RWPE1 (cell line): ENCODE results near the gene GALNT18.

Experiments used
- CTCF ChIA-PET: fragments of 350-600 bp; sonication (Branson Sonifier 250); formaldehyde crosslinking; extraction: SDS; loops from one replicate; lab custom pipeline; 2021; lab: Yijun Ruan, JAX
- POLR2A ChIA-PET: fragments of 400-600 bp; formaldehyde crosslinking; extraction: SDS; loops from one replicate; lab custom pipeline; 2020; ENCODE audit warnings: antibody characterized with exemption; ENCODE audit not compliant: low non-redundant PET; lab: Yijun Ruan, JAX
- DNase-seq: peaks from one replicate; pipeline ENCODE4 v3.0.0; 2012; ENCODE audit warnings: low spot score
- H3K27ac ChIP-seq: fragments of 450-650 bp; 2 replicates; pipeline ENCODE4 v1.5.1; 2017
- CTCF ChIP-seq: fragments of 450-650 bp; conservative IDR thresholded peaks from 2 replicates; pipeline ENCODE4 v1.5.1; 2017; ENCODE audit warnings: low read depth, mild to moderate bottlenecking

GALNT18 gene

GRCh38 chr11:11579012-11579988 is 42.5 kb downstream of the GALNT18 start:
- no peak for DNase-seq
- POLR2A ChIA-PET: no interaction called here
- TF ChIP-seq CTCF: no peak
- peak overlapping the region; percentile 19; the same call in 1 of the 2 replicates for H3K27ac ChIP-seq
- CTCF ChIA-PET: no interaction called here

GRCh38 chr11:11577932-11578911 is 43.6 kb downstream of the GALNT18 start:
- POLR2A ChIA-PET: no interaction called here
- DNase-seq: no peak
- peak overlapping the region; percentile 19; the same call in 1 of the 2 replicates for H3K27ac ChIP-seq
- TF ChIP-seq CTCF: no peak
- CTCF ChIA-PET: interaction anchor here (0.6 kb wide), 1 partner anchor 44 kb away, joined by 4 read pairs; the partner anchor contains the start of gene GALNT18

- ChIA-PET CTCF (interaction anchor here (0.6 kb wide), 1 partner anchor 45 kb away, joined by 4 read pairs; the partner anchor contains the start of gene GALNT18), POLR2A (no interaction called here)
- no peak for TF ChIP-seq CTCF
- DNase-seq: no peak
- H3K27ac ChIP-seq: peak overlapping the region; percentile 44
Measured at GRCh38 chr11:11577251-11577855, 44.5 kb downstream of the GALNT18 start.

- no peak for DNase-seq
- POLR2A ChIA-PET: no interaction called here
- CTCF ChIA-PET: interaction anchor here (0.6 kb wide), 1 partner anchor 282 kb away, joined by 3 read pairs; no protein-coding TSS in a partner anchor
- no peak for TF ChIP-seq CTCF
- H3K27ac ChIP-seq: no peak overlapping the region
Measured at GRCh38 chr11:11574373-11575287, 47.2 kb downstream of the GALNT18 start.

GRCh38 chr11:11572386-11572785 is 49.4 kb downstream of the GALNT18 start:
- H3K27ac ChIP-seq: no peak overlapping the region
- no peak for DNase-seq
- CTCF ChIA-PET: no interaction called here
- no peak for TF ChIP-seq CTCF
- POLR2A ChIA-PET: no interaction called here
